ENCODE data around the gene CHRM3.
"Not testable (repeated sequence)": the region's sequence is repeated elsewhere in the genome, so short reads cannot be mapped to it uniquely, and the experiment has no call there.

CHRM3 gene

DNA sequence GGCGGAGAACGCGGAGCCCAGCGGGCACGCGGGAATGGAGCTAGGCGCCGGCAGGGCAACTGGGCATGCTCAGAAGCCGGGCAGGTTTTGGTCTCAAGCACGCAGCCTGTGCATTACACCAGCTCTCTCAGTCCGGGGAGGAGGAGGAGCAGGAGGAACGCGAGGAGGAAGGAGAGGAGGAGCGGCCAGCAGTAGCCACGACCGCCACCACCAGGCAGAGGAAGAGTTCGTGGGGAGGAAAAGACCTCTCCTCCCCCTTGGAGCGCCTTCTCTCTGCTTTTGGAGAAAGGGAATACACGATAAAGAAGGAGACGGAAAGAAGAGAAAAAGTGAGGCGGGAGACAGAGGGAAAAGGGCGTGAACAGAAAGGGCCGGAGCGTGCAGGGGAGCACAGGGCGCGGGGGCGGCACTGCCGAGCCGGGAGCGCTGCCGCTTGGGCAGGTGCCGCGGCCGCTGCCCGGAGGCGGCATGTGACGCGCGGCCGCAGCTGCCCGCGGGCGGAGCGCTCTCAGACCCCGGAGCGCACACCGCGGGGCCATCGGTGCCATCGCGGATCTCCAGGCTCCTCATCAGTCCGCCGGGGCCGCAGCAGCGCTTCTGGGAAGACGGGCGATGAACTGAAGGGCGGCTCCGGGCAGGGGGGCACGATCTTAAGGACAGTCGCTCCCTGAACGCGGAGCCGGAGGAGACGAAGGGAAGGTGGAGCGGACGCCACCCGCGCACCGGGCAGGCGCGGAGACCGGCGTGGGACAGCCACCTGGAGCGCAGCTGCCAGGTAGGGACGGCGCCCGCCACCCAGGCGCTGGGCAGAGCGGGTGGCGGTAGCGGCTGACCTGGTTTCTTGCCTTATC lies at the start of gene CHRM3:
Gene CHRM3 (plus strand): TSS at position 116 of the 851 bp plus-strand sequence. CDS start 520,884 bp downstream, outside the sequence.
- peak; percentile 60 for DNase-seq

GRCh38 chr1:239337799-239338430 lies 48.5 kb upstream of the CHRM3 start:
- DNase-seq, result no peak

DNA sequence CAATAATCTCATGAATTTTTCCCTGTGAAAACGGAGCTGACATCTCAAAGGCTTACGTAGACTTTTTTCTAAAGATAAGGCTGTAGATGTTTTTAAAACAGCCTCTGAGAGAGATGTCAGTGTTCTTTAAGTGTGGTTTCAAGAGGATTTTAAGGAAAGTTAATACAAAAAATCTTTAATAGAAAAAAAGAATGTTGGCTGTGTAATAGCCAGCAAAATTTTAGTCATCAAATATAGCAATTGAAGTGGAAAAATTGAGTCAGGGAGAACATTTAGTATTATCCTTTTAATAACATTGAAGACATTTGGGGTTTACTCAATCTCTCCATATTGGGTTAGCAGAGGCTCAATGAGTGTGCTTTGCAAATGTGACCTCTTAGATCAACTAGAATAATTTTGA lies 38.6 kb upstream of the CHRM3 start:
- no peak for DNase-seq

DNA sequence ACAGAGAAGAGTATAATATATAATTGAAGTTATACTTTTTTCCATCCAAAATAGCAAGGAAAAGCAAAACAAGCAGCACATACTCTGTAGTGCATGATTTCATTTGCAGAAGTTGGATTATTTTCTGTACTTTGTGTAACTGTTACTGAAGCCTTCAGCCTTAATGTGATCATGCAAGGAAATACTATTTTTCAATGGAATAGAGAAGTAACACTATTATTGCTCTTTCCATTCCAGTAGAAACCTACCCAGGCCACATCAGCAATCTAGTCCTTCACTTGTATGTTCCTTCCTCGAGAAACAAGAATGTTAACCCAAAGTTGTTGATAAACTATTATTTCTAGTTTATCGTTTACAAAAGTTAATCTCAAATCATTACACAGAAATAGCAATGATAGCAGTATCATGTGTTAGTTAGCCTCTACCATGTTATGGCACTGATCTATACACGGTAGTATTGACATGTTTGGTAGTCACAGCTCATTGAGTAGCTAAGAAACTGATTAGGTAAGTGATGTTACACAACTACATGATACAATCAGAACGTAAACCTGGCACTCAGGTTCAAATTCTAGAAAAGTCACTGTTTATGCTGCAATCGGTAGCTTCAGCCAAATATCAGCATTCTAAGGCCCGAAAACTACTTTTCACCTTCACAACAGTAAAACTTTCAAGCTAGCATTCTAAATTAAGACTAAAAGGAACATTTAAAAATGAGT lies 37.6 kb upstream of the CHRM3 start:
- no peak for DNase-seq

GRCh38 chr1:239349699-239350098 lies 36.7 kb upstream of the CHRM3 start:
- DNase-seq, result no peak

DNA sequence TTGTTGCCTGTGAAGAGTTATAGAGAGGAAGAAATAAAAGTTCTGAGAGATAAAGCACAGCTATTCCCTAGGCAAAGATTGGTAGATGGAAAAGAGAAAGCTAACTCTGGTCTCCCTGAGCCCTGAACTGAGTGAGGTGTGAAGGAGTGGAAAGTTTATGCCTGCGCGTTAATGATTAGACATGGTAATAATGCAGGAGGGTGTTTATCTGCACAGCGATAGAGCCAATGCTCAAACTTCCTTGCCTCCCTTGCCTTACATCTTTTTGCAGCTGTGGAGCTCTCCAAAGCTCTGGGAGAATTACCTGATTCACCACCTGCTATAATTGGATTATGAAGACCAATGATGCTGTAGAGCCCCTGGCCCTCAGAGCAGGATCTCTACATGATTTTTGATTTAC lies 32.8 kb upstream of the CHRM3 start:
- DNase-seq, result no peak

DNA sequence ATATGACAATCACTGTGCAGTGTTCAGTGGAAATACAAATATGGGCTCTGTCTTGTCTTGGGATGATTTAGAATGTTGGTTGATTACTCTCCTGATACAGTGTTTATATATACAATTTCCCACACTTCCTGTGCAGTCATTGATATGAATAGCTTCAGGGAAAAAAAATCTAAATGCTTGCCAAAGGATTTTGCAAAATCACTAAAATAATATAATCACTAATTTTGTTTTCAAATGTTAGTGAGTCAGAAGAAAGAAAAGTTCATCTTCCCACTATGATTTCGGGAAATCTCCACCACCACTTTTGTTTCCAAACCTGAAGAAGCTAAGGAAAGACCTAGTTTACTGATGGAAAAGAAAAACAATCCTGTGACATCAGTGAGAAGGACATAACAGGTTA lies 32.1 kb upstream of the CHRM3 start:
- DNase-seq, result no peak

GRCh38 chr1:239357867-239358266 lies 28.5 kb upstream of the CHRM3 start:
- no peak for DNase-seq

DNA sequence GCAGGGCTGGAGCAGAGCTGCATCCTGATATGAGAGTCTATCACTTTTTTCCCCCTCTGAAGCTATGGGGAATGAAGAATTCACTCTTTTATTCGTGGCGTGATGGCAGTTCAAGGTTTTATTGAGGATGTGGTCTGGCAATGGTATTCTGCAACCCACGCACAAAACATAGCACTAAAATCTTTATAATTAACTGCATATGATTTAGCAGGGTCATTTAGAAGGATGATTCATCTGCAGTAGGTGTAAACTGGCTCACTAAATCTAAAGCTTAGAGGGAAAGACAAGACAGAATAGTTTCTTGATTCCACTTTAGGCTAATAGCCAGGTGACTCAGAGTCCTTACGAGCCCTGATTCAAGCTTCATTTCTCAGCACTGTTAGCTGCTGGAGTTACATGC lies 25.0 kb upstream of the CHRM3 start:
- DNase-seq, result no peak

DNA sequence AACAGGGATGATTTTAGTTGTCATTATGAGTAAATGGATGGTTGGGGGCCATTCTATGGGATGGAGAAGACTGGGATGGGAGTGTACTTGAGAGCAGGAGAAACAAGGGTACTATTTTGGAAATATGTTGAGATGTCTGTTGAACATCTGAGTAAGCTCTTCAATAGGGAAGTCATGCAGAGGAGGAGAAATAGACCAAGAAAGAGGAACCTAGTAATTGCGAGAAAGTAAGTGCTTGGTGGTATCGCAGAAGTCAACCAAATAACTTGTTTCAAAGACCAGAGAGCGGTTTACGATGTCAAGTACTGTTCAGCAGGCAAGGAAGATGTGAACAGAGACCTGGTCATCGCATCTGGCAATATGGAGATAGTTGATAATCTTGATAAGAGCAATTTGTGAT lies 22.4 kb upstream of the CHRM3 start:
- no peak for DNase-seq

DNA sequence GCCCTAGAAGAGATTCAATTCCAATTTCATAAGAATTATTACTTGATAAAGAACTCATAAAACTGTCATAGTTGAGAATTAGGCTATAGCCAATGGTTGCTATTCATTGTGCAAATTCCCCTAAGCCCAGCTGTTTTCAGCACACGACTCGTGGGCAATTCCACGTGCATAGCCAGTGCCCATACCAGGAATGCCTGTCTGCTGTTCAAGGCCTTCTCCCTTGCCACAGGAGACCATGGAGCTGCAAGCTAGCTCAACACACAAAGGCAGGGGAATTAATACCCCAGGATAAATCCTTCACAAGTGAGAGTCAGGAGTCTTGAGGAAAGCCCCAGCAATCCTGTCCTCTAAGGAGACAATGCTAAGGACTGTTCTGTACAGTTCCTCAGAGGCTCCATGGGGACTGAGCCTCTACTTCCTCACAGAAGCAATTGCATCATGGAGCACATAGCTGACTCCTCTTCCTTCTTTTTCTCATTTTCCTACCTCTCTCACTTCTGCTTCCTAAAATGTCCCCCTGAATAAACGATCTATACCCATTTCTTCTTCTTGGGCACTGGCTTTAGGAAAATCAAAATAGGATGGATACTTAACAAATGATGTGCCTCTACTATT lies 19.1 kb upstream of the CHRM3 start:
- DNase-seq, result no peak

- no peak for DNase-seq
Observed at GRCh38 chr1:239368436-239369109, 17.8 kb upstream of the CHRM3 start.

DNA sequence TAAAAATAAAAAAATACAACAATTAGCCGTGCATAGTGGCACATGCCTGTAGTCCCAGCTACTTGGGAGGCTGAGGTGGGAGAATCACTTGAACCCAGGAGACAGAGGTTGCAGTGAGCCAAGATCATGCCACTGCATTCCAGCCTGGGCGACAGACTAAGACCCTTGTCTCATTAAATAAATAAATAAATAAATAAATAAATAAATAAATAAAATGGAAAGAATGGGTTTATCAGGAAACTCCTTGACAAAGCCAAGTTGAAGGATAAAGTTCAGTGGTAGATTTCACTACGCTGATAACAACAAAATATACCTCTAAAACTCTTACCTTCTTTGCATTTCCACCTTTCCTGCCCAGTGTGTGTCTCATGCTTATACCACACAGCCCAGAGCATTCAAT lies 15.5 kb upstream of the CHRM3 start:
- DNase-seq, result not testable (repeated sequence)

DNA sequence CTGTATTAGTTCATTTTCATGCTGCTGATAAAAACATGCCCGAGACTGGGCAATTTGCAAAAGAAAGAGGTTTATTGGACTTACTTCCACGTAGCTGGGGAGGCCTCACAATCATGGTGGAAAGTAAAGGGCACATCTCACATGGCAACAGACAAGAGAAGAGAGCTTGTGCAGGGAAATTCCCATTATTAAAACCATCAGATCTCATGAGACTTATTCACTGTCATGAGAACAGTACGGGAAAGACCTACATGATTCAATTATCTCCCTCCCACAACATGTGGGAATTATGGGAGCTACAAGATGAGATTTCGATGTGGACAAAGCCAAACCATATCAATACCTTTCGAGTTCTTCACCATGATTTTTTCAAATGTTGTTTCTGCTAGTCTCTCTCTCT lies 3.7 kb upstream of the CHRM3 start:
- DNase-seq, result no peak

DNA sequence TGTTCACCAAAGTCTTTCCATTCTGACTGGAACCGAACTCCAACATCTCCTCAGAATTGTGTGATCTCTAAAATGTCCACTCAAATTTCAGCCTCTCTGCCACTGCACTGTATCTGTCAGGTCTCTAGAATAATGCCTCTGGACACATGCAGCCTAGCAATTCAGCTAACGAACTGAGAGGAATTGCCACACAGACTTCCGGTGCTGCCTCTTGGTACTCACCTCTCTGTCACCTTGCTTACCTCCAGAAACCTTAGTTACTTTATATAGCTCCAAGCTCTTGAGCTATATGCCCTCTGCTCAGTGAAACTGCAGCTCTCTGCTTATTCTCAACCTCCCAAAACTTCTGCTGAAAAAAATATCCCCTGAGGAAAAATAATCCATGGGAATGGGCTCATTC lies 2.7 kb upstream of the CHRM3 start:
- DNase-seq, result no peak

DNA sequence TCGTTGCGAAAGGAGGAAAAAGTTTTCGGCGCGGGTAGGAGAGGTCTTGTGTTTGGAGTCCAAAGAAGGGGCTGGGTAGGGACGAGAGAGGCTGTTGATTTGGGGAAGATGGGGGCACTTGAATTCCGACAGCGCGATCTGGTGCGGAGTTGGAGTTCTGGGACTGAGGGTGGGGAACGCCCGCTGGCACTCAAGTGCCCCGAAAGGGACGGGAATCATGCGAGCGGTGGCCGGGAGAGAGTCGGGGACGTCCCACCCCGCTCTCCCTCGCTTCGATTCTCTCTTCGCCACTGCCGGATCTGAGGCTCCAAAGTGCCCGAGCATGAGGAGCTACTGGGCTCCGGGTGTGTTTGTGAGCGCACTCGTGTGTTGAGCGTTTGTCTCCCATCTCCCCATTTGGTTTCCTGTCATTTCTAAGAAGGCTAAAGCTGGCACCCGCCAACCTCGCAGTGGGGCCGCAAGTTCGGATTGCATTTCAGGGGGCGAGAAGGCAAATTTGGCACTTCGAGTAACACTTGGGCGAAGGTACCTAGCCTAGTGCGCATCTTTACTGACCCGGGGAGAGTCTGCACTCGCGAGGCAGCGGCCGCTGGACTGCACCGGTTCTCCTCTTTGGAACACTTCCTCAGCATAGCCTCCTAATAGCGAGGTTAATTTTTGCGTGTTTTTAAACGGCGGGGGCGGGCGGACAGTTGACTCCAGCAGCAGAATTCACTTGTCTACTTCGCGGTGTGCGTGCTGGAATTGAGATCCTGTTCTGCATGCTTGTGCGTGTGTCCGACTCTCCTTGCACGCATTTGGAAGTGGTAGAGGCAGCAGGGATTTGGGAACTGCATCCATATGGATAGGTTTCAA lies 1.2 kb downstream of the CHRM3 start:
- DNase-seq, result peak; percentile 51

GRCh38 chr1:239388159-239388485 lies 1.8 kb downstream of the CHRM3 start:
- DNase-seq, result no peak

DNA sequence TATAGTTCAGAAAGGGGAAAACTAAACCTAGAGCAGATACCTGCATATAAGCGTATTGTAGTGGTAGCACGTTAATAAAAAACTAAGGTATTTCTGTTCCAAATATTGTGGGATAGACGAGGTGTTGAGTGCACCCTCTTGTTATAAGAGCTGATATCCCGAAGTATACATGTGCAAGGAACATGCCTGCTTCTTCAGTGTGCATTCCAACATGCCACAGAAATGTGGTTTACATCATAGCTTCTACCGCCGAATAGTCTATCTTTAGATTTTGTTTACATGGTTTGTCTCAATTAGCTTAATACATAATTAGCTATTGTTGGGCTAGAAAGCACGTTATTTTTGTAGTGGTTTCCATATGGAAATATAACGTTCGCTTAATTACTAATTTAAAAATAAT lies 2.2 kb downstream of the CHRM3 start:
- no peak for DNase-seq

DNA sequence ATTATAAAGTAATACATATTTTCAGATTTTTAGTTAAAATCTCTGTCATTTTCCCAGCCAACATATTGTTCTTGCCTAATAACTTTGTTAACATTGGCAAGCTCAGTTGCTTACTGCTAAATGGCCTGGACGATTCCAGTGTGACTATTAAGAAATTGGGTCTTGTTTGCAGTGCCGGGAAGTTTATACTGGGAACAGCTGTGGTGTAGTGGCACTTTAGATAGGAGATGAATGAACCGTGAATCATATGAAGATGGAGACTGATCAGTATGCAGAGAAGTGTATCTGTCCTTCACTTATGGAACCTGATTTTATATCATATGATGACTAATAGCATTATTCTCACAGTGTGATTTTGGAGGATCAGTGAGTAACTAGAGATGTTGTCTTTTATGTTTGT lies 3.3 kb downstream of the CHRM3 start:
- no peak for DNase-seq

GRCh38 chr1:239392271-239392670 lies 5.9 kb downstream of the CHRM3 start:
- DNase-seq, result no peak

DNA sequence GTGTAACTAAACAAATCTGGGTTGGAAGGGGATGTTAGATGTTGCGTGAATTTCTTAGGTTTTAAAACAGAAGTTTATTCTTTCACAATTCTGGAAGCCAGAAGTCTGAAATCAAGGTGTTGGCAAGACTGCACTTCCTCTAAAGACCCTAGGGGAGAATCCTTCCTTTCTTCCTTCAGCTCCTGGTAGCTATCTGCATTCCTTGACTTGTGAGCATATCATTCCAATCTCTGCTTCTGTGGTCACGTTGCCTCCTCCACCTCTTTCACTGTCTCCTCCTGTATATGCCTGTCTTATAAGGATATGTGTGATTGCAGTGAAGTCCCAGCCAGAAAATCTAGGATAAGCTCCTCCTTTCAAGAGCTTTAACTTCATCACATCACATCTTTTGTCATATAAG lies 7.7 kb downstream of the CHRM3 start:
- DNase-seq, result no peak

DNA sequence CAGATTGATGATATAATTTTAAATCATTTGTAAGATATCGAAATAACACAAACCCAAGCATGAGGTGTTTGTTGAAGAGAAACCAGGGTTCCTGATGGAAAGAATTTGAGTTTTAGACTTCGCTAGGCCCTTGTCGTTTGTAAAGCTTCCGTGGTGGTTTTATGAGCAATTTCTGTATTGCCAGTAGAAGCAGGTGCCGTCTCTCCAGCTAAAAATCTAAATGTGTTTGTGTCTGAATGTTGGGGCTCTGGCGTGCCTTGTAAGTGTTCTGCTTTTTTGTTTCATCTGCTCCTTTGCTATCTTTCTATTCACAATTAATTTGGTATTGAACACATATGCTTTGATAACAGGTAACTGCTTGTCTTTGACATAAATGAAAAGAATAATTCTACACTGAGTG lies 27.5 kb downstream of the CHRM3 start:
- DNase-seq, result no peak
